Muscle layer of colon (tissue), 2 donors: Measurements from ENCODE around the gene MYO5C.

ENCODE experiments used
- H3K27ac ChIP-seq: one replicate; pipeline ENCODE4 v1.7.0; 2013; ENCODE audit warnings: low read depth, mild to moderate bottlenecking, low read length, moderate library complexity
- H3K27me3 ChIP-seq, 2 donors: one replicate each; pipeline ENCODE4 v1.7.0; 2013; ENCODE audit warnings: low read length in 2 of 2, mild to moderate bottlenecking in 2 of 2; ENCODE audit not compliant: insufficient read depth in 2 of 2, control insufficient read depth in 1 of 2
- H3K36me3 ChIP-seq: one replicate; pipeline ENCODE4 v1.7.0; 2013; ENCODE audit warnings: mild to moderate bottlenecking, low read length; ENCODE audit not compliant: insufficient read depth
- H3K4me1 ChIP-seq: one replicate; pipeline ENCODE4 v1.7.0; 2013; ENCODE audit warnings: mild to moderate bottlenecking, low read length; ENCODE audit not compliant: insufficient read depth
- H3K4me3 ChIP-seq, 2 donors: one replicate each; pipeline ENCODE4 v1.7.0; 2013; ENCODE audit warnings: low read length in 2 of 2, low read depth in 1 of 2, mild to moderate bottlenecking in 1 of 2, moderate library complexity in 1 of 2
- H3K9ac ChIP-seq: one replicate; pipeline ENCODE4 v1.7.0; 2013; ENCODE audit warnings: low read length
- H3K9me3 ChIP-seq: one replicate; pipeline ENCODE4 v1.7.0; 2013; ENCODE audit warnings: mild to moderate bottlenecking, low read length
- donor health status: abdominal sarcoma.
- donor health status: Adenocarcinoma of cecum.

Gene MYO5C

GRCh38 chr15:52329150-52329549 is 33.5 kb upstream of the MYO5C start:
- peaks cover 43% of the 10 kb centered on the region for H3K36me3 ChIP-seq
- H3K4me3 ChIP-seq, result no peak overlapping the region
- H3K9ac ChIP-seq, result no peak overlapping the region
- no peaks in the 10 kb centered on the region for H3K9me3 ChIP-seq
- H3K27ac ChIP-seq, result no peak overlapping the region
- no peaks in the 10 kb centered on the region for H3K4me1 ChIP-seq
- H3K27me3 ChIP-seq, result no peaks in the 10 kb centered on the region

GRCh38 chr15:52328680-52329079 is 33.1 kb upstream of the MYO5C start:
- H3K27me3 ChIP-seq, result no peaks in the 10 kb centered on the region
- no peak overlapping the region for H3K27ac ChIP-seq
- no peaks in the 10 kb centered on the region for H3K4me1 ChIP-seq
- peaks cover 41% of the 10 kb centered on the region for H3K36me3 ChIP-seq
- no peak overlapping the region for H3K9ac ChIP-seq
- H3K4me3 ChIP-seq, result no peak overlapping the region
- H3K9me3 ChIP-seq, result no peaks in the 10 kb centered on the region

GRCh38 chr15:52326756-52327155 is 31.2 kb upstream of the MYO5C start:
- H3K36me3 ChIP-seq, result peaks cover 46% of the 10 kb centered on the region

GRCh38 chr15:52324109-52324508 is 28.5 kb upstream of the MYO5C start:
- Histone ChIP-seq H3K9ac (no peak overlapping the region), H3K27ac (no peak overlapping the region), H3K4me3 (no peak overlapping the region), H3K27me3 (no peaks in the 10 kb centered on the region), H3K9me3 (no peaks in the 10 kb centered on the region), H3K4me1 (no peaks in the 10 kb centered on the region), H3K36me3 (peaks cover 52% of the 10 kb centered on the region)

More at GRCh38 chr15:52326756-52327155, 31.2 kb upstream of the MYO5C start:
- no peak overlapping the region for H3K4me3 ChIP-seq
- no peaks in the 10 kb centered on the region for H3K9me3 ChIP-seq
- no peak overlapping the region for H3K27ac ChIP-seq
- no peak overlapping the region for H3K9ac ChIP-seq
- H3K27me3 ChIP-seq, result no peaks in the 10 kb centered on the region
- H3K4me1 ChIP-seq, result no peaks in the 10 kb centered on the region

- H3K27ac ChIP-seq, result no peak overlapping the region
- H3K4me1 ChIP-seq, result no peaks in the 10 kb centered on the region
- H3K4me3 ChIP-seq, result no peak overlapping the region
- peaks cover 48% of the 10 kb centered on the region for H3K36me3 ChIP-seq
- H3K9ac ChIP-seq, result no peak overlapping the region
- H3K9me3 ChIP-seq, result no peaks in the 10 kb centered on the region
- no peaks in the 10 kb centered on the region for H3K27me3 ChIP-seq
Observed at GRCh38 chr15:52318729-52319500, 23.3 kb upstream of the MYO5C start.

GRCh38 chr15:52317688-52318087 is 22.1 kb upstream of the MYO5C start:
- peaks cover 55% of the 10 kb centered on the region for H3K36me3 ChIP-seq
- no peaks in the 10 kb centered on the region for H3K4me1 ChIP-seq
- H3K9ac ChIP-seq, result no peak overlapping the region
- no peaks in the 10 kb centered on the region for H3K9me3 ChIP-seq
- H3K4me3 ChIP-seq, result no peak overlapping the region
- no peak overlapping the region for H3K27ac ChIP-seq
- H3K27me3 ChIP-seq, result no peaks in the 10 kb centered on the region

GRCh38 chr15:52317022-52317421 is 21.4 kb upstream of the MYO5C start:
- no peak overlapping the region for H3K4me3 ChIP-seq

GRCh38 chr15:52309154-52309548 is 13.5 kb upstream of the MYO5C start:
- no peaks in the 10 kb centered on the region for H3K9me3 ChIP-seq
- H3K9ac ChIP-seq, result no peak overlapping the region
- no peak overlapping the region for H3K27ac ChIP-seq
- H3K36me3 ChIP-seq, result peaks cover 32% of the 10 kb centered on the region
- H3K4me1 ChIP-seq, result no peaks in the 10 kb centered on the region
- no peak overlapping the region for H3K4me3 ChIP-seq
- H3K27me3 ChIP-seq, result no peaks in the 10 kb centered on the region

More at GRCh38 chr15:52317022-52317421, 21.4 kb upstream of the MYO5C start:
- H3K27me3 ChIP-seq, result no peaks in the 10 kb centered on the region
- no peak overlapping the region for H3K27ac ChIP-seq
- no peaks in the 10 kb centered on the region for H3K9me3 ChIP-seq
- no peaks in the 10 kb centered on the region for H3K4me1 ChIP-seq
- H3K9ac ChIP-seq, result no peak overlapping the region
- peaks cover 50% of the 10 kb centered on the region for H3K36me3 ChIP-seq

- H3K9ac ChIP-seq, result no peak overlapping the region
- peaks cover 26% of the 10 kb centered on the region for H3K36me3 ChIP-seq
- no peak overlapping the region for H3K27ac ChIP-seq
- H3K4me3 ChIP-seq, result no peak overlapping the region
- no peaks in the 10 kb centered on the region for H3K4me1 ChIP-seq
- H3K9me3 ChIP-seq, result no peaks in the 10 kb centered on the region
- no peaks in the 10 kb centered on the region for H3K27me3 ChIP-seq
Observed at GRCh38 chr15:52308446-52309153, 13.0 kb upstream of the MYO5C start.

- Histone ChIP-seq H3K27me3 (no peaks in the 10 kb centered on the region), H3K4me3 (no peak overlapping the region), H3K36me3 (peaks cover 22% of the 10 kb centered on the region), H3K9me3 (no peaks in the 10 kb centered on the region), H3K4me1 (no peaks in the 10 kb centered on the region), H3K9ac (no peak overlapping the region), H3K27ac (no peak overlapping the region)
Observed at GRCh38 chr15:52307847-52308246, 12.2 kb upstream of the MYO5C start.

- Histone ChIP-seq H3K9ac (no peak overlapping the region), H3K4me3 (no peak overlapping the region), H3K27ac (no peak overlapping the region), H3K27me3 (no peaks in the 10 kb centered on the region), H3K36me3 (peaks cover 22% of the 10 kb centered on the region), H3K9me3 (no peaks in the 10 kb centered on the region), H3K4me1 (no peaks in the 10 kb centered on the region)
Observed at GRCh38 chr15:52306270-52306669, 10.7 kb upstream of the MYO5C start.
